WTC11 (cell line): ENCODE results near the gene RPS6KB2. TPM values are rescaled to one million over a fixed set of nuclear protein-coding genes. Genes with fewer than 3 reads are reported as not detected.

Experiments used
- ATAC-seq: fragments of 200-7000 bp; cut with Tn5 transposase; 2 replicates; pipeline ENCODE4 v1.10.0; 2021; ENCODE audit warnings: mild to moderate bottlenecking, moderate library complexity
- CTCF ChIA-PET: fragments of 300-600 bp; sonication (Branson Sonifier 250); formaldehyde crosslinking; loops from one replicate; lab custom pipeline; 2021; ENCODE audit warnings: antibody characterized with exemption; lab: Charles Lee
- POLR2A ChIA-PET: fragments of 350-600 bp; sonication (Branson Sonifier 250); formaldehyde crosslinking; loops from one replicate; lab custom pipeline; 2021; ENCODE audit warnings: antibody characterized with exemption; lab: Charles Lee
- DNase-seq: peaks from one replicate; pipeline ENCODE4 v3.0.0; 2021; ENCODE audit warnings: low spot score
- H3K27ac Mint-ChIP-seq: 2 replicates; pipeline ENCODE4 v1.8.0; 2021; ENCODE audit warnings: mixed read lengths
- H3K27me3 Mint-ChIP-seq: 2 replicates; pipeline ENCODE4 v1.8.0; 2021; ENCODE audit warnings: low read depth, mild to moderate bottlenecking, moderate library complexity, mixed read lengths
- H3K36me3 Mint-ChIP-seq: 2 replicates; pipeline ENCODE4 v1.8.0; 2021; ENCODE audit warnings: mixed read lengths
- H3K4me1 Mint-ChIP-seq: 2 replicates; pipeline ENCODE4 v1.8.0; 2022; ENCODE audit warnings: mixed read lengths
- H3K4me3 Mint-ChIP-seq: 2 replicates; pipeline ENCODE4 v1.8.0; 2021; ENCODE audit warnings: mild to moderate bottlenecking, moderate library complexity, mixed read lengths
- H3K9me3 Mint-ChIP-seq: 2 replicates; pipeline ENCODE4 v1.8.0; 2021; ENCODE audit warnings: mixed read lengths
- CBFB ChIP-seq: sonication (generic); formaldehyde crosslinking; IDR thresholded peaks from 2 replicates; pipeline ENCODE4 v1.8.1; 2022; ENCODE audit warnings: mild to moderate bottlenecking, low read depth, missing genetic modification reagents
- E2F4 ChIP-seq: sonication (generic); formaldehyde crosslinking; IDR thresholded peaks from 2 replicates; pipeline ENCODE4 v1.8.1; 2022; ENCODE audit warnings: low read depth, mild to moderate bottlenecking, moderate library complexity, missing genetic modification reagents, borderline replicate concordance
- ETV6 ChIP-seq: sonication (generic); formaldehyde crosslinking; IDR thresholded peaks from 2 replicates; pipeline ENCODE4 v1.8.1; 2022; ENCODE audit warnings: mild to moderate bottlenecking, missing genetic modification reagents
- KAT7 ChIP-seq: sonication (generic); formaldehyde crosslinking; IDR thresholded peaks from 2 replicates; pipeline ENCODE4 v1.8.1; 2023; ENCODE audit warnings: missing genetic modification reagents, mild to moderate bottlenecking, borderline replicate concordance
- NFE2L1 ChIP-seq: sonication (generic); formaldehyde crosslinking; IDR thresholded peaks from 2 replicates; pipeline ENCODE4 v1.8.1; 2023; ENCODE audit warnings: missing genetic modification reagents
- NFYB ChIP-seq: sonication (generic); formaldehyde crosslinking; conservative IDR thresholded peaks from 2 replicates; pipeline ENCODE4 v1.8.0; 2022; ENCODE audit warnings: low read depth, missing genetic modification reagents
- NR2C2 ChIP-seq: sonication (generic); formaldehyde crosslinking; IDR thresholded peaks from 2 replicates; pipeline ENCODE4 v1.8.0; 2022; ENCODE audit warnings: mild to moderate bottlenecking, missing genetic modification reagents
- NR3C1 ChIP-seq: sonication (generic); formaldehyde crosslinking; conservative IDR thresholded peaks from 2 replicates; pipeline ENCODE4 v1.8.1; 2023; ENCODE audit warnings: low read depth, mild to moderate bottlenecking, missing genetic modification reagents
- SMAD3 ChIP-seq: sonication (generic); formaldehyde crosslinking; IDR thresholded peaks from 2 replicates; pipeline ENCODE4 v1.8.0; 2022; ENCODE audit warnings: missing genetic modification reagents, mild to moderate bottlenecking, borderline replicate concordance
- SOX15 ChIP-seq: fragments of 250-450 bp; sonication (Bioruptor Pico); IDR thresholded peaks from 2 replicates; pipeline ENCODE4 v1.9.0; 2021; ENCODE audit warnings: mild to moderate bottlenecking
- TEAD4 ChIP-seq: sonication (generic); formaldehyde crosslinking; IDR thresholded peaks from 2 replicates; pipeline ENCODE4 v1.8.0; 2022; ENCODE audit warnings: mild to moderate bottlenecking, missing genetic modification reagents
- ZNF121 ChIP-seq: sonication (generic); formaldehyde crosslinking; IDR thresholded peaks from 2 replicates; pipeline ENCODE4 v1.8.0; 2023; ENCODE audit warnings: missing genetic modification reagents
- ZNF219 ChIP-seq: sonication (generic); formaldehyde crosslinking; IDR thresholded peaks from 2 replicates; pipeline ENCODE4 v1.8.0; 2023; ENCODE audit warnings: missing genetic modification reagents, mild to moderate bottlenecking, borderline replicate concordance
- ZNF232 ChIP-seq: sonication (generic); formaldehyde crosslinking; IDR thresholded peaks from 2 replicates; pipeline ENCODE4 v1.8.0; 2022; ENCODE audit warnings: mild to moderate bottlenecking, missing genetic modification reagents
- ZNF281 ChIP-seq: sonication (generic); formaldehyde crosslinking; IDR thresholded peaks from 2 replicates; pipeline ENCODE4 v1.8.0; 2023; ENCODE audit warnings: mild to moderate bottlenecking, missing genetic modification reagents
- ZNF425 ChIP-seq: fragments of 250-450 bp; sonication (Bioruptor Pico); conservative IDR thresholded peaks from 2 replicates; pipeline ENCODE4 v1.9.0; 2021; ENCODE audit warnings: mild to moderate bottlenecking
- ZNF512 ChIP-seq: sonication (generic); formaldehyde crosslinking; IDR thresholded peaks from 2 replicates; pipeline ENCODE4 v1.8.1; 2022; ENCODE audit warnings: missing genetic modification reagents, borderline replicate concordance
- ZNF671 ChIP-seq: fragments of 250-450 bp; sonication (Bioruptor Pico); IDR thresholded peaks from 2 replicates; pipeline ENCODE4 v1.8.0; 2021; ENCODE audit warnings: mild to moderate bottlenecking
- total RNA-seq: library from RNA; stranded (reverse); gene quantifications from 3 replicates; pipeline ENCODE4 v1.2.3, GENCODE V29; 2021
- TF ChIP-seq, protein P1 (sequence below): fragments of 250-450 bp; sonication (Bioruptor Pico); IDR thresholded peaks from 2 replicates; pipeline ENCODE4 v1.9.0; 2021; ENCODE audit warnings: mild to moderate bottlenecking, borderline replicate concordance
- TF ChIP-seq, protein P2 (sequence below): sonication (generic); formaldehyde crosslinking; IDR thresholded peaks from 2 replicates; pipeline ENCODE4 v1.8.1; 2023; ENCODE audit warnings: mild to moderate bottlenecking, missing genetic modification reagents
- TF ChIP-seq, protein P3 (sequence below): sonication (generic); formaldehyde crosslinking; IDR thresholded peaks from 2 replicates; pipeline ENCODE4 v1.8.1; 2023; ENCODE audit warnings: mild to moderate bottlenecking, moderate library complexity, missing genetic modification reagents

Gene RPS6KB2
- total RNA-seq, 1 experiment from 2014 or later, result 54.7 TPM

- H3K4me1 Mint-ChIP-seq, result peaks cover 34% of the 10 kb centered on the region
- peak; percentile 88 for DNase-seq
- no peaks in the 10 kb centered on the region for H3K9me3 Mint-ChIP-seq
- peak within 1 kb of the TSS; percentile 73 for H3K4me3 Mint-ChIP-seq
- CTCF ChIA-PET, result interaction anchor here (0.5 to 3.9 kb wide), 51 partner anchors 8 to 1179 kb away, joined by 3 to 112 read pairs (median 5); partner anchors contain the start of genes AIP, ANKRD13D, CLCF1 and CORO1B
- POLR2A ChIA-PET, result interaction anchor here (0.6 to 2.2 kb wide), 16 partner anchors 10 to 81 kb away, joined by 3 to 21 read pairs (median 6); partner anchors contain the start of genes AIP, PTPRCAP, RAD9A and RPS6KB2
- no peaks in the 10 kb centered on the region for H3K27me3 Mint-ChIP-seq
- peak; percentile 86 for ATAC-seq
- peak within 1 kb of the TSS; percentile 78 for H3K27ac Mint-ChIP-seq
- peaks cover 13% of the 10 kb centered on the region for H3K36me3 Mint-ChIP-seq
- TF ChIP-seq KAT7, result no peak
- TF ChIP-seq ZNF121 (CRISPR knock-in tag), result no peak
- TF ChIP-seq NFE2L1 (CRISPR knock-in tag), result no peak
- no peak for TF ChIP-seq NR3C1 (CRISPR knock-in tag)
- no peak for TF ChIP-seq ZNF671 (CRISPR knock-in tag)
- 0 out of 2 replicates have a peak, but pooled peaks have one; percentile 52 for TF ChIP-seq ZNF281 (CRISPR knock-in tag)
- no peak for TF ChIP-seq ZNF425 (CRISPR knock-in tag)
- no peak for TF ChIP-seq E2F4 (CRISPR knock-in tag)
- TF ChIP-seq ZNF232, result 0 out of 2 replicates have a peak, but pooled peaks have one; percentile 51
- no peak for TF ChIP-seq ZNF512 (CRISPR knock-in tag)
- TF ChIP-seq, protein P1, sequence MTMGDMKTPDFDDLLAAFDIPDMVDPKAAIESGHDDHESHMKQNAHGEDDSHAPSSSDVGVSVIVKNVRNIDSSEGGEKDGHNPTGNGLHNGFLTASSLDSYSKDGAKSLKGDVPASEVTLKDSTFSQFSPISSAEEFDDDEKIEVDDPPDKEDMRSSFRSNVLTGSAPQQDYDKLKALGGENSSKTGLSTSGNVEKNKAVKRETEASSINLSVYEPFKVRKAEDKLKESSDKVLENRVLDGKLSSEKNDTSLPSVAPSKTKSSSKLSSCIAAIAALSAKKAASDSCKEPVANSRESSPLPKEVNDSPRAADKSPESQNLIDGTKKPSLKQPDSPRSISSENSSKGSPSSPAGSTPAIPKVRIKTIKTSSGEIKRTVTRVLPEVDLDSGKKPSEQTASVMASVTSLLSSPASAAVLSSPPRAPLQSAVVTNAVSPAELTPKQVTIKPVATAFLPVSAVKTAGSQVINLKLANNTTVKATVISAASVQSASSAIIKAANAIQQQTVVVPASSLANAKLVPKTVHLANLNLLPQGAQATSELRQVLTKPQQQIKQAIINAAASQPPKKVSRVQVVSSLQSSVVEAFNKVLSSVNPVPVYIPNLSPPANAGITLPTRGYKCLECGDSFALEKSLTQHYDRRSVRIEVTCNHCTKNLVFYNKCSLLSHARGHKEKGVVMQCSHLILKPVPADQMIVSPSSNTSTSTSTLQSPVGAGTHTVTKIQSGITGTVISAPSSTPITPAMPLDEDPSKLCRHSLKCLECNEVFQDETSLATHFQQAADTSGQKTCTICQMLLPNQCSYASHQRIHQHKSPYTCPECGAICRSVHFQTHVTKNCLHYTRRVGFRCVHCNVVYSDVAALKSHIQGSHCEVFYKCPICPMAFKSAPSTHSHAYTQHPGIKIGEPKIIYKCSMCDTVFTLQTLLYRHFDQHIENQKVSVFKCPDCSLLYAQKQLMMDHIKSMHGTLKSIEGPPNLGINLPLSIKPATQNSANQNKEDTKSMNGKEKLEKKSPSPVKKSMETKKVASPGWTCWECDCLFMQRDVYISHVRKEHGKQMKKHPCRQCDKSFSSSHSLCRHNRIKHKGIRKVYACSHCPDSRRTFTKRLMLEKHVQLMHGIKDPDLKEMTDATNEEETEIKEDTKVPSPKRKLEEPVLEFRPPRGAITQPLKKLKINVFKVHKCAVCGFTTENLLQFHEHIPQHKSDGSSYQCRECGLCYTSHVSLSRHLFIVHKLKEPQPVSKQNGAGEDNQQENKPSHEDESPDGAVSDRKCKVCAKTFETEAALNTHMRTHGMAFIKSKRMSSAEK, result no peak
- TF ChIP-seq, protein P2, sequence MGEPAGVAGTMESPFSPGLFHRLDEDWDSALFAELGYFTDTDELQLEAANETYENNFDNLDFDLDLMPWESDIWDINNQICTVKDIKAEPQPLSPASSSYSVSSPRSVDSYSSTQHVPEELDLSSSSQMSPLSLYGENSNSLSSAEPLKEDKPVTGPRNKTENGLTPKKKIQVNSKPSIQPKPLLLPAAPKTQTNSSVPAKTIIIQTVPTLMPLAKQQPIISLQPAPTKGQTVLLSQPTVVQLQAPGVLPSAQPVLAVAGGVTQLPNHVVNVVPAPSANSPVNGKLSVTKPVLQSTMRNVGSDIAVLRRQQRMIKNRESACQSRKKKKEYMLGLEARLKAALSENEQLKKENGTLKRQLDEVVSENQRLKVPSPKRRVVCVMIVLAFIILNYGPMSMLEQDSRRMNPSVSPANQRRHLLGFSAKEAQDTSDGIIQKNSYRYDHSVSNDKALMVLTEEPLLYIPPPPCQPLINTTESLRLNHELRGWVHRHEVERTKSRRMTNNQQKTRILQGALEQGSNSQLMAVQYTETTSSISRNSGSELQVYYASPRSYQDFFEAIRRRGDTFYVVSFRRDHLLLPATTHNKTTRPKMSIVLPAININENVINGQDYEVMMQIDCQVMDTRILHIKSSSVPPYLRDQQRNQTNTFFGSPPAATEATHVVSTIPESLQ (CRISPR knock-in tag), result no peak
- TF ChIP-seq ETV6 (CRISPR knock-in tag), result no peak
- no peak for TF ChIP-seq CBFB (CRISPR knock-in tag)
- TF ChIP-seq NFYB (CRISPR knock-in tag), result no peak
- TF ChIP-seq, protein P3, sequence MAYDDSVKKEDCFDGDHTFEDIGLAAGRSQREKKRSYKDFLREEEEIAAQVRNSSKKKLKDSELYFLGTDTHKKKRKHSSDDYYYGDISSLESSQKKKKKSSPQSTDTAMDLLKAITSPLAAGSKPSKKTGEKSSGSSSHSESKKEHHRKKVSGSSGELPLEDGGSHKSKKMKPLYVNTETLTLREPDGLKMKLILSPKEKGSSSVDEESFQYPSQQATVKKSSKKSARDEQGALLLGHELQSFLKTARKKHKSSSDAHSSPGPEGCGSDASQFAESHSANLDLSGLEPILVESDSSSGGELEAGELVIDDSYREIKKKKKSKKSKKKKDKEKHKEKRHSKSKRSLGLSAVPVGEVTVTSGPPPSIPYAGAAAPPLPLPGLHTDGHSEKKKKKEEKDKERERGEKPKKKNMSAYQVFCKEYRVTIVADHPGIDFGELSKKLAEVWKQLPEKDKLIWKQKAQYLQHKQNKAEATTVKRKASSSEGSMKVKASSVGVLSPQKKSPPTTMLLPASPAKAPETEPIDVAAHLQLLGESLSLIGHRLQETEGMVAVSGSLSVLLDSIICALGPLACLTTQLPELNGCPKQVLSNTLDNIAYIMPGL (CRISPR knock-in tag), result no peak
- no peak for TF ChIP-seq SOX15 (CRISPR knock-in tag)
- TF ChIP-seq ZNF219 (CRISPR knock-in tag), result 0 out of 2 replicates have a peak, but pooled peaks have one; percentile 25
- TF ChIP-seq NR2C2 (CRISPR knock-in tag), result no peak
- TF ChIP-seq TEAD4 (CRISPR knock-in tag), result no peak
- TF ChIP-seq SMAD3, result no peak
Observed at GRCh38 chr11:67401495-67402191, 26.7 kb upstream of the RPS6KB2 start, which contains the start of gene PPP1CA. TSS of gene PPP1CA (minus strand) at chr11:67401858. CDS start at chr11:67401782, 76 bp downstream.
